ENCODE results near the gene FGFR2. TPM values are rescaled to one million over a fixed set of nuclear protein-coding genes. Genes with fewer than 3 reads are reported as not detected.

The FGFR2 gene
- total RNA-seq, 1 experiment from 2014 or later: 135 TPM

- peak overlapping the region; percentile 33 for H3K18ac ChIP-seq (ENCODE audit: insufficient read length, low read depth, low read length)
- H3K4me1 Mint-ChIP-seq: peaks cover 76 to 79% of the 10 kb centered on the region in 2 experiments
Observed at GRCh38 chr10:121580276-121581116, 17.7 kb downstream of the FGFR2 start.

More at GRCh38 chr10:121580276-121581116, 17.7 kb downstream of the FGFR2 start:
- H4K8ac ChIP-seq (replicated peaks; ENCODE audit: insufficient read length, low read depth, low read length): no peak overlapping the region
- no CpG with 5 or more reads among the region's 22 CpGs for WGBS (ENCODE audit: extremely low coverage, insufficient read length, low lambda C conversion rate)
- no peak overlapping the region for H2BK15ac ChIP-seq (ENCODE audit: low read depth, low read length)
- peaks cover 3% of the 10 kb centered on the region for H4K20me1 ChIP-seq (ENCODE audit: control insufficient read depth, insufficient read depth, insufficient read length)
- TF ChIP-seq, protein P1, sequence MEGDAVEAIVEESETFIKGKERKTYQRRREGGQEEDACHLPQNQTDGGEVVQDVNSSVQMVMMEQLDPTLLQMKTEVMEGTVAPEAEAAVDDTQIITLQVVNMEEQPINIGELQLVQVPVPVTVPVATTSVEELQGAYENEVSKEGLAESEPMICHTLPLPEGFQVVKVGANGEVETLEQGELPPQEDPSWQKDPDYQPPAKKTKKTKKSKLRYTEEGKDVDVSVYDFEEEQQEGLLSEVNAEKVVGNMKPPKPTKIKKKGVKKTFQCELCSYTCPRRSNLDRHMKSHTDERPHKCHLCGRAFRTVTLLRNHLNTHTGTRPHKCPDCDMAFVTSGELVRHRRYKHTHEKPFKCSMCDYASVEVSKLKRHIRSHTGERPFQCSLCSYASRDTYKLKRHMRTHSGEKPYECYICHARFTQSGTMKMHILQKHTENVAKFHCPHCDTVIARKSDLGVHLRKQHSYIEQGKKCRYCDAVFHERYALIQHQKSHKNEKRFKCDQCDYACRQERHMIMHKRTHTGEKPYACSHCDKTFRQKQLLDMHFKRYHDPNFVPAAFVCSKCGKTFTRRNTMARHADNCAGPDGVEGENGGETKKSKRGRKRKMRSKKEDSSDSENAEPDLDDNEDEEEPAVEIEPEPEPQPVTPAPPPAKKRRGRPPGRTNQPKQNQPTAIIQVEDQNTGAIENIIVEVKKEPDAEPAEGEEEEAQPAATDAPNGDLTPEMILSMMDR (conservative IDR thresholded peaks at IDR 0.05): no peak
- no peaks in the 10 kb centered on the region for H3K23me2 ChIP-seq (ENCODE audit: insufficient read length, low read depth, low read length, poor library complexity, severe bottlenecking)
- peak overlapping the region; percentile 67 for H2BK5ac ChIP-seq (ENCODE audit: insufficient read length, low read length)
- H3T11ph ChIP-seq (ENCODE audit: low read length): no peak overlapping the region
- H3K79me2 ChIP-seq (ENCODE audit: insufficient read depth, low read length): peaks cover 40% of the 10 kb centered on the region; the same call in 1 of the 2 replicates
- H3K4ac ChIP-seq (ENCODE audit: low read depth, low read length): no peak overlapping the region; the same call in 1 of the 2 replicates
- H2AFZ ChIP-seq (ENCODE audit: low read length): no peak overlapping the region
- peak; percentile 93 for DNase-seq
- no peak overlapping the region for H2BK120ac ChIP-seq (ENCODE audit: low read depth, low read length, poor library complexity, severe bottlenecking)
- peak overlapping the region; percentile 74 for H3K14ac ChIP-seq (ENCODE audit: insufficient read depth, low read length)
- no peak overlapping the region for H3K9ac ChIP-seq (ENCODE audit: extremely low read depth, insufficient read length, low read length)
- no peak overlapping the region for H3K23ac ChIP-seq (ENCODE audit: insufficient read length, low read depth, low read length)
- no peak overlapping the region for H3K56ac ChIP-seq (ENCODE audit: insufficient read length, low read depth, low read length)
- Mint-ChIP-seq H3K27ac (peak overlapping the region; percentile 93 to 98 (median 98)), H3K36me3 (ENCODE audit: insufficient read depth in 1 of 3, low read depth in 3 of 3) (peaks cover 31 to 61% (median 45%) of the 10 kb centered on the region in 3 experiments), H3K4me3 (peak overlapping the region; percentile 47 to 74), H3K27me3 (ENCODE audit: low read depth) (no peaks in the 10 kb centered on the region; the same call in 1 of the 2 replicates), H3K9me3 (no peaks in the 10 kb centered on the region; a peak in 1 of 5 replicates)
- H4K91ac ChIP-seq (ENCODE audit: insufficient read length, low read depth, low read length): peak overlapping the region; percentile 33
- peaks cover 19% of the 10 kb centered on the region for H3K4me1 ChIP-seq (ENCODE audit: insufficient read depth, low read length)
- no peak overlapping the region for H2AK5ac ChIP-seq (ENCODE audit: insufficient read length, low read length)
- H3K79me1 ChIP-seq (ENCODE audit: insufficient read depth, low read depth, low read length, poor library complexity, severe bottlenecking): peaks cover 15% of the 10 kb centered on the region
- H3K9me3 ChIP-seq (ENCODE audit: control insufficient read depth, low read depth, low read length): no peaks in the 10 kb centered on the region
- H3K27me3 ChIP-seq (ENCODE audit: insufficient read depth, low read length): no peaks in the 10 kb centered on the region
- peak overlapping the region; percentile 98 for H3K27ac ChIP-seq (ENCODE audit: insufficient read length, low read depth, low read length)
- peak overlapping the region; percentile 18 for H2BK12ac ChIP-seq (ENCODE audit: insufficient read length, low read depth, low read length)
- peak overlapping the region; percentile 85 for H4K5ac ChIP-seq (ENCODE audit: insufficient read length, low read depth, low read length)
- H3K4me2 ChIP-seq (ENCODE audit: insufficient read depth, insufficient read length, low read length): peak overlapping the region; percentile 5
- H2BK20ac ChIP-seq (ENCODE audit: low read depth, low read length, poor library complexity, severe bottlenecking): no peak overlapping the region

Data from H9 (cell line).